Kidney capillary endothelial cell (primary cell): ENCODE measurements around the gene IL1RL1.

ENCODE experiments used
- DNase-seq: peaks from one replicate; pipeline ENCODE4 v3.0.0-alpha.2; 2018; ENCODE audit warnings: low spot score

The IL1RL1 gene

GRCh38 chr2:102336502-102336945, 25.2 kb downstream of the IL1RL1 start:
- no peak for DNase-seq

- peak; percentile 87 for DNase-seq
Measured at GRCh38 chr2:102337012-102337411, 25.6 kb downstream of the IL1RL1 start.

GRCh38 chr2:102337481-102338386, 26.4 kb downstream of the IL1RL1 start:
- DNase-seq, result peak; percentile 25

- DNase-seq, result no peak
Measured at GRCh38 chr2:102340778-102341177, 29.4 kb downstream of the IL1RL1 start.

- no peak for DNase-seq
Measured at GRCh38 chr2:102342888-102343287, 31.5 kb downstream of the IL1RL1 start.

GRCh38 chr2:102344397-102344796, 33.0 kb downstream of the IL1RL1 start:
- no peak for DNase-seq

- no peak for DNase-seq
Measured at GRCh38 chr2:102345329-102345920, 34.1 kb downstream of the IL1RL1 start.

GRCh38 chr2:102346381-102347130, 35.2 kb downstream of the IL1RL1 start:
- DNase-seq, result no peak

GRCh38 chr2:102350137-102350793, 38.9 kb downstream of the IL1RL1 start:
- DNase-seq, result no peak

GRCh38 chr2:102355526-102356380, 44.4 kb downstream of the IL1RL1 start, which contains the start of gene IL18R1:
Gene IL18R1, plus strand, starts transcription at chr2:102355796. Its CDS starts 6,865 bp downstream, at chr2:102362661.
- DNase-seq, result peak; percentile 69

GRCh38 chr2:102356381-102356712, 45.0 kb downstream of the IL1RL1 start:
- DNase-seq, result no peak

GRCh38 chr2:102356741-102357140, 45.4 kb downstream of the IL1RL1 start:
- DNase-seq, result no peak

GRCh38 chr2:102357937-102358336, 46.6 kb downstream of the IL1RL1 start:
- DNase-seq, result no peak

- no peak for DNase-seq
Measured at GRCh38 chr2:102358496-102358895, 47.1 kb downstream of the IL1RL1 start.

- no peak for DNase-seq
Measured at GRCh38 chr2:102359527-102359926, 48.2 kb downstream of the IL1RL1 start.

- no peak for DNase-seq
Measured at GRCh38 chr2:102361632-102362241, 50.4 kb downstream of the IL1RL1 start.

- DNase-seq, result no peak
Measured at GRCh38 chr2:102365763-102366162, 54.4 kb downstream of the IL1RL1 start.

GRCh38 chr2:102366406-102367112, 55.2 kb downstream of the IL1RL1 start:
- DNase-seq, result no peak

GRCh38 chr2:102367331-102367971, 56.1 kb downstream of the IL1RL1 start:
- DNase-seq, result no peak
